Duodenal mucosa (tissue), 2 donors: ENCODE results near the gene SMPD3.

Experiments
- H3K27ac ChIP-seq: one replicate; pipeline ENCODE4 v1.7.0; 2013; ENCODE audit warnings: low read depth, low read length
- H3K27me3 ChIP-seq, 2 donors: one replicate each; pipeline ENCODE4 v1.7.0; 2013; ENCODE audit warnings: low read length in 2 of 2, control low read depth in 1 of 2; ENCODE audit not compliant: insufficient read depth in 2 of 2, control insufficient read depth in 1 of 2
- H3K36me3 ChIP-seq, 2 donors: one replicate each; pipeline ENCODE4 v1.7.0; 2013; ENCODE audit warnings: low read length in 2 of 2, control low read depth in 1 of 2; ENCODE audit not compliant: insufficient read depth in 2 of 2, control insufficient read depth in 1 of 2
- H3K4me1 ChIP-seq, 2 donors: one replicate each; pipeline ENCODE4 v1.7.0; 2013; ENCODE audit warnings: low read length in 2 of 2, control low read depth in 1 of 2; ENCODE audit not compliant: insufficient read depth in 2 of 2, control insufficient read depth in 1 of 2
- H3K4me3 ChIP-seq, 2 donors: one replicate each; pipeline ENCODE4 v1.7.0; 2013; ENCODE audit warnings: low read length in 2 of 2, low read depth in 1 of 2
- H3K9ac ChIP-seq, 2 donors: one replicate each; pipeline ENCODE4 v1.7.0; 2013; ENCODE audit warnings: low read length in 2 of 2, low read depth in 1 of 2
- H3K9me3 ChIP-seq, 2 donors: one replicate each; pipeline ENCODE4 v1.7.0; 2013; ENCODE audit warnings: low read length in 2 of 2, control low read depth in 1 of 2; ENCODE audit not compliant: control insufficient read depth in 1 of 2

Gene SMPD3

GRCh38 chr16:68408428-68408827 lies 39.9 kb downstream of the SMPD3 start:
- Histone ChIP-seq H3K27ac (no peak overlapping the region), H3K36me3 (no peaks in the 10 kb centered on the region), H3K4me3 (no peak overlapping the region), H3K9ac (no peak overlapping the region), H3K4me1 (no peaks in the 10 kb centered on the region), H3K9me3 (no peaks in the 10 kb centered on the region), H3K27me3 (no peaks in the 10 kb centered on the region)

GRCh38 chr16:68406458-68407152 lies 41.7 kb downstream of the SMPD3 start:
- no peak overlapping the region for H3K4me3 ChIP-seq
- no peaks in the 10 kb centered on the region for H3K36me3 ChIP-seq
- no peaks in the 10 kb centered on the region for H3K9me3 ChIP-seq
- no peak overlapping the region for H3K9ac ChIP-seq
- no peaks in the 10 kb centered on the region for H3K27me3 ChIP-seq
- H3K27ac ChIP-seq, result no peak overlapping the region
- H3K4me1 ChIP-seq, result no peaks in the 10 kb centered on the region

GRCh38 chr16:68404736-68405345 lies 43.5 kb downstream of the SMPD3 start:
- no peaks in the 10 kb centered on the region for H3K27me3 ChIP-seq
- no peaks in the 10 kb centered on the region for H3K9me3 ChIP-seq
- H3K27ac ChIP-seq, result no peak overlapping the region
- no peak overlapping the region for H3K9ac ChIP-seq
- H3K4me1 ChIP-seq, result no peaks in the 10 kb centered on the region
- H3K4me3 ChIP-seq, result no peak overlapping the region
- H3K36me3 ChIP-seq, result no peaks in the 10 kb centered on the region

- Histone ChIP-seq H3K27me3 (no peaks in the 10 kb centered on the region), H3K4me3 (no peak overlapping the region), H3K27ac (no peak overlapping the region), H3K9ac (no peak overlapping the region), H3K4me1 (no peaks in the 10 kb centered on the region), H3K36me3 (no peaks in the 10 kb centered on the region), H3K9me3 (no peaks in the 10 kb centered on the region)
Measured at GRCh38 chr16:68403704-68404103, 44.6 kb downstream of the SMPD3 start.

- no peak overlapping the region for H3K4me3 ChIP-seq
- H3K36me3 ChIP-seq, result no peaks in the 10 kb centered on the region
- no peaks in the 10 kb centered on the region for H3K27me3 ChIP-seq
- H3K9ac ChIP-seq, result no peak overlapping the region
- H3K4me1 ChIP-seq, result no peaks in the 10 kb centered on the region
- no peak overlapping the region for H3K27ac ChIP-seq
- no peaks in the 10 kb centered on the region for H3K9me3 ChIP-seq
Measured at GRCh38 chr16:68403177-68403576, 45.1 kb downstream of the SMPD3 start.

- H3K4me1 ChIP-seq, result no peaks in the 10 kb centered on the region
- no peak overlapping the region for H3K27ac ChIP-seq
- no peaks in the 10 kb centered on the region for H3K27me3 ChIP-seq
- H3K36me3 ChIP-seq, result no peaks in the 10 kb centered on the region
- no peaks in the 10 kb centered on the region for H3K9me3 ChIP-seq
- H3K4me3 ChIP-seq, result no peak overlapping the region
- no peak overlapping the region for H3K9ac ChIP-seq
Measured at GRCh38 chr16:68402748-68403040, 45.6 kb downstream of the SMPD3 start.

GRCh38 chr16:68401871-68402747 lies 46.2 kb downstream of the SMPD3 start:
- H3K4me1 ChIP-seq, result no peaks in the 10 kb centered on the region
- no peak overlapping the region for H3K4me3 ChIP-seq
- no peaks in the 10 kb centered on the region for H3K36me3 ChIP-seq
- H3K27me3 ChIP-seq, result no peaks in the 10 kb centered on the region
- H3K27ac ChIP-seq, result no peak overlapping the region
- no peak overlapping the region for H3K9ac ChIP-seq
- H3K9me3 ChIP-seq, result no peaks in the 10 kb centered on the region

GRCh38 chr16:68400924-68401460 lies 47.3 kb downstream of the SMPD3 start:
- peaks cover 5 to 9% of the 10 kb centered on the region in 2 donors for H3K4me1 ChIP-seq
- H3K27me3 ChIP-seq, result no peaks in the 10 kb centered on the region
- H3K9me3 ChIP-seq, result no peaks in the 10 kb centered on the region
- no peak overlapping the region for H3K4me3 ChIP-seq
- H3K9ac ChIP-seq, result no peak overlapping the region
- H3K36me3 ChIP-seq, result no peaks in the 10 kb centered on the region
- no peak overlapping the region for H3K27ac ChIP-seq

- H3K4me3 ChIP-seq, result no peak overlapping the region
- H3K4me1 ChIP-seq, result peaks cover 8 to 9% of the 10 kb centered on the region in 2 donors
- no peak overlapping the region for H3K27ac ChIP-seq
- H3K27me3 ChIP-seq, result no peaks in the 10 kb centered on the region
- no peaks in the 10 kb centered on the region for H3K36me3 ChIP-seq
- H3K9me3 ChIP-seq, result no peaks in the 10 kb centered on the region
- no peak overlapping the region for H3K9ac ChIP-seq
Measured at GRCh38 chr16:68400083-68400923, 48.0 kb downstream of the SMPD3 start.
